Stimulated activated naive CD8-positive, alpha-beta T cell treated with anti-CD3 and anti-CD28 coated beads, Interleukin-15, amount 100 ng/mL, for 72 hours (primary cell): ENCODE results near the gene KHDRBS2.

Experiments
- ATAC-seq: fragments of 150-1000 bp; cut with Tn5 transposase; 2 replicates; pipeline ENCODE4 v1.10.0; 2021; ENCODE audit warnings: mild to moderate bottlenecking, moderate library complexity
- DNase-seq, 2 donors: peaks; one replicate each; pipeline ENCODE4 v3.0.0; 2021 to 2022
- H3K27ac Mint-ChIP-seq, 2 donors: one replicate each; pipeline ENCODE4 v1.8.0; 2022; ENCODE audit warnings: mild to moderate bottlenecking in 2 of 2, mixed read lengths in 2 of 2, moderate library complexity in 2 of 2
- H3K27me3 Mint-ChIP-seq: one replicate; pipeline ENCODE4 v1.8.0; 2022; ENCODE audit warnings: mixed read lengths
- H3K4me1 Mint-ChIP-seq: one replicate; pipeline ENCODE4 v1.8.0; 2022; ENCODE audit warnings: mild to moderate bottlenecking, mixed read lengths
- H3K4me3 Mint-ChIP-seq, 2 donors: one replicate each; pipeline ENCODE4 v1.8.0; 2022; ENCODE audit warnings: mild to moderate bottlenecking in 2 of 2, mixed read lengths in 2 of 2, moderate library complexity in 1 of 2
- H3K9me3 Mint-ChIP-seq, 2 donors: one replicate each; pipeline ENCODE4 v1.8.0; 2022; ENCODE audit warnings: mixed read lengths in 2 of 2

KHDRBS2 gene

GRCh38 chr6:61989616-61990015 is 296.4 kb downstream of the KHDRBS2 start:
- no peak for ATAC-seq
- no peak overlapping the region for H3K4me3 Mint-ChIP-seq
- H3K9me3 Mint-ChIP-seq, result peaks cover 2 to 8% of the 10 kb centered on the region in 2 donors
- no peaks in the 10 kb centered on the region for H3K27me3 Mint-ChIP-seq
- no peak overlapping the region for H3K27ac Mint-ChIP-seq
- H3K4me1 Mint-ChIP-seq, result no peaks in the 10 kb centered on the region
- DNase-seq, result no peak

DNA sequence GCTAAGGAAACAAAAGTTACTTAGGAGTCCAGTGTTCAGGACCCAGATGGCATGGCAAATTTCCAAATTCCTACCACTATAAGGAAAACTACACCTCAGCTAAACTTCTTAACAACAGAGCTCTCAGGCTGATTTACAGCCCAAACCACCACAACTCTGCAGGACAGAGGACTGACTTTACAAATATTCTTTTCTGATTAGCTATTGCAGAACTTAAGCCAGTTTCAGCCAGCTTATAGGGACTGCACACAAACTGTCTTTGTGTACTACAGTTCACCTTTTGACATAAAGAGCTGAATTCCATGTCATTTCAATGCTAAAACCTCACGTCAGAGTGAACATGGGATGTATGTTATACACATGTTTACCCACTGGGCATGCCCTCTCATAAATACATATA is 305.4 kb downstream of the KHDRBS2 start:
- Mint-ChIP-seq H3K4me1 (no peaks in the 10 kb centered on the region), H3K27me3 (no peaks in the 10 kb centered on the region), H3K4me3 (no peak overlapping the region), H3K27ac (no peak overlapping the region), H3K9me3 (peaks cover 0 to 2% of the 10 kb centered on the region in 2 donors)
- ATAC-seq (no peak), DNase-seq (no peak)

DNA sequence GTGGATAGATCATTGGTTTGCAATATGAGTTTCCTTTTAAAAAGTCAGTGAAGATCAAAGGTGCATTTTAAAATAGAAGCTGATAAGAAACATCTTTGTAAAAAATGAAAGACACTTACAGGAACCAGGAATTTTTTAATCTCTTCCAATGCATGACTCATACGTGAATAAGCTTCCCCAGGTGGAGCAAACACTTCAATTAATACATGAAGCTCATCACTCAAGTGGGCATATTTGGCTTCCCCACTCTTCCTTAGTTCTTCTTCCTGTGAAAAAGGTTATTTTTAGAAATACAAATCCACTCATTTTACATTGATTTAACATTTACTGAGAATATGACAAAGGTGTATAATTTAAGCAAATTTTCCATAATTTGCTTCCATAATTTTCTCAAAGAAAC is 308.1 kb downstream of the KHDRBS2 start:
- Mint-ChIP-seq H3K27me3 (no peaks in the 10 kb centered on the region), H3K9me3 (peaks cover 0 to 7% of the 10 kb centered on the region in 2 donors), H3K4me3 (no peak overlapping the region), H3K4me1 (no peaks in the 10 kb centered on the region), H3K27ac (no peak overlapping the region)
- DNase-seq, result no peak
- no peak for ATAC-seq

GRCh38 chr6:61977099-61977498 is 308.9 kb downstream of the KHDRBS2 start:
- Mint-ChIP-seq H3K4me1 (no peaks in the 10 kb centered on the region), H3K27ac (no peak overlapping the region), H3K9me3 (peaks cover 0 to 7% of the 10 kb centered on the region in 2 donors), H3K27me3 (no peaks in the 10 kb centered on the region), H3K4me3 (no peak overlapping the region)
- DNase-seq (no peak), ATAC-seq (no peak)

DNA sequence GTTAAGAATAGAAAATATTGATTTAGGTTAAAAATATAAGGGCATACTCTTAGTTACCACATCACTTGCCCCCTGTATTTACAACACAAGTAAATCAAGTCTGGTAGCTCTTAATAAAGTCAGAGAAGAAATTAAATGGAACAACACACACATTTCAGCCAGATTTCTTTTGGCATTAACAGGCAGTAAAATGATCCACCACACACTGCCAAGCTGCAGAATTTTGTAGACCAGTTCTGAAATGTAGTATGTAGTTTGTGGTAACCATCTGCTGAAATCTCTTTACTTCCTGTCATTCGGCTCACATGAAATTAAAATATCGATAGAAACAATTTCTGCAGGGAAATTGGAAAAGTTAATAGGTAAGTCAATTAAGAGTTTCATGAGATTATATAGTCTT is 326.8 kb downstream of the KHDRBS2 start:
- DNase-seq, result no peak
- no peak overlapping the region for H3K27ac Mint-ChIP-seq

GRCh38 chr6:61953851-61954250 is 332.2 kb downstream of the KHDRBS2 start:
- no peak overlapping the region for H3K4me3 Mint-ChIP-seq
- H3K27me3 Mint-ChIP-seq, result no peaks in the 10 kb centered on the region
- DNase-seq (no peak), ATAC-seq (no peak)
- no peak overlapping the region for H3K27ac Mint-ChIP-seq
- peaks cover 20 to 34% of the 10 kb centered on the region in 2 donors for H3K9me3 Mint-ChIP-seq
- H3K4me1 Mint-ChIP-seq, result no peaks in the 10 kb centered on the region

More for the DNA sequence above, 326.8 kb downstream of the KHDRBS2 start:
- Mint-ChIP-seq H3K4me1 (no peaks in the 10 kb centered on the region), H3K4me3 (no peak overlapping the region), H3K27me3 (no peaks in the 10 kb centered on the region), H3K9me3 (peaks cover 28 to 37% of the 10 kb centered on the region in 2 donors)
- ATAC-seq, result no peak

- no peak overlapping the region for H3K27ac Mint-ChIP-seq
- H3K4me3 Mint-ChIP-seq, result no peak overlapping the region
- DNase-seq, result no peak
- no peak for ATAC-seq
- no peaks in the 10 kb centered on the region for H3K27me3 Mint-ChIP-seq
- peaks cover 6 to 12% of the 10 kb centered on the region in 2 donors for H3K9me3 Mint-ChIP-seq
- H3K4me1 Mint-ChIP-seq, result no peaks in the 10 kb centered on the region
Observed at GRCh38 chr6:61951586-61951985, 334.4 kb downstream of the KHDRBS2 start.

- ATAC-seq (no peak), DNase-seq (no peak)
- H3K4me1 Mint-ChIP-seq, result no peaks in the 10 kb centered on the region
- H3K27me3 Mint-ChIP-seq, result no peaks in the 10 kb centered on the region
- H3K4me3 Mint-ChIP-seq, result no peak overlapping the region
- H3K9me3 Mint-ChIP-seq, result peaks cover 0 to 6% of the 10 kb centered on the region in 2 donors
- H3K27ac Mint-ChIP-seq, result no peak overlapping the region
Observed at GRCh38 chr6:61950811-61951210, 335.2 kb downstream of the KHDRBS2 start.

GRCh38 chr6:61949971-61950370 is 336.1 kb downstream of the KHDRBS2 start:
- ATAC-seq, result no peak
- DNase-seq, result no peak
- H3K9me3 Mint-ChIP-seq, result peaks cover 0 to 6% of the 10 kb centered on the region in 2 donors
- H3K4me1 Mint-ChIP-seq, result no peaks in the 10 kb centered on the region
- H3K27me3 Mint-ChIP-seq, result no peaks in the 10 kb centered on the region
- H3K27ac Mint-ChIP-seq, result no peak overlapping the region
- no peak overlapping the region for H3K4me3 Mint-ChIP-seq

DNA sequence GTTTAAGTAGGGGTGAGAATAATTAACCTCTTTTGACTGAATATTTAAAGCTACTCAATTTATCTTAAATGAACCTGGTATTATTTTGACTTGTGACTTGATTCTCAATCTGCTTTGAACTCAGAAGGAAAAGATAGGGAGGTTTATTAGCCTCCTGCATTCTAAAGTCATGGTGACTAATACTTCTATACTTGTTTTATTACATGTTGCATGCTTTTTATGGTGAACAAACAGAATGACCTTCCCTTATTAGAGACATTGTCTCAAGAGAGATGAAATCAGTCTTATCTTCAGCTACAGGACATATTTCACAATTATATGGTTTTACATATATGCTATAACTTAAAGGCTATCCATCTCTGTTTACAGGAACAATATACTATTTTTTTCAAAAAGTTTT is 336.9 kb downstream of the KHDRBS2 start:
- ATAC-seq (no peak), DNase-seq (no peak)
- Mint-ChIP-seq H3K9me3 (peaks cover 4 to 11% of the 10 kb centered on the region in 2 donors), H3K4me3 (no peak overlapping the region), H3K27ac (no peak overlapping the region), H3K4me1 (no peaks in the 10 kb centered on the region), H3K27me3 (no peaks in the 10 kb centered on the region)

- H3K27ac Mint-ChIP-seq, result no peak overlapping the region
- ATAC-seq, result no peak
- H3K4me1 Mint-ChIP-seq, result no peaks in the 10 kb centered on the region
- H3K4me3 Mint-ChIP-seq, result no peak overlapping the region
- no peaks in the 10 kb centered on the region for H3K27me3 Mint-ChIP-seq
- peaks cover 5 to 10% of the 10 kb centered on the region in 2 donors for H3K9me3 Mint-ChIP-seq
- no peak for DNase-seq
Observed at GRCh38 chr6:61947311-61947947, 338.6 kb downstream of the KHDRBS2 start.

GRCh38 chr6:61940919-61941318 is 345.1 kb downstream of the KHDRBS2 start:
- Mint-ChIP-seq H3K4me1 (no peaks in the 10 kb centered on the region), H3K27ac (no peak overlapping the region), H3K27me3 (no peaks in the 10 kb centered on the region), H3K4me3 (no peak overlapping the region), H3K9me3 (peaks cover 17 to 28% of the 10 kb centered on the region in 2 donors)
- DNase-seq (no peak), ATAC-seq (no peak)

DNA sequence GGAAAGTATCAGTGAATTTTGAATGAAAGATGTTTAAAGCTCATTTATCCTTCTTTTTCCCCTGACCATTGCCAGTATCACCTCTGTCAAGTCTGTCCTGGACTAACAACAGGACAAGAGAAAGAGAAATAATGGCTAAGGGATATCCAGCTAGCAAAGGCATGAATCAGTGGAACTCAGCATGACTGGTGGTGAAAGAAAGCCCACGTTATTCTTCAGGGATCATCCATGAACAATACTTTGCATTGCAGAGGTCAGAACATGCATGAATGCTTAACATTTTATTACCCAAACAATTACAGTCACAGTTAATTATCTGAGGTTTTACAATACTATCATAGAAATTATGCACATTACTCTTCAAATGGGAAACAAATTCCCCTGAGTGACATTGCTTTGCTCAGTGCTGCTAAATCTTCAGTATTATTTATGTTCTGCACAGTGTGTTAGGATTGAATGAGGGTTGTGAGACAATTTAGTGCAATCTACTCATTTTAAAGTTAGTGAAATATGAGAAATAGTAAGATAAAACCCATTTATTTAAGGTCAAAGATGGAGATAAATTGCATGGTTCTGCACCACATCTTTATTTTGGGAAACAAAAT is 350.7 kb downstream of the KHDRBS2 start:
- Mint-ChIP-seq H3K4me3 (no peak overlapping the region), H3K27ac (no peak overlapping the region), H3K9me3 (peaks cover 5 to 24% of the 10 kb centered on the region in 2 donors), H3K4me1 (no peaks in the 10 kb centered on the region), H3K27me3 (no peaks in the 10 kb centered on the region)
- ATAC-seq (no peak), DNase-seq (no peak)

DNA sequence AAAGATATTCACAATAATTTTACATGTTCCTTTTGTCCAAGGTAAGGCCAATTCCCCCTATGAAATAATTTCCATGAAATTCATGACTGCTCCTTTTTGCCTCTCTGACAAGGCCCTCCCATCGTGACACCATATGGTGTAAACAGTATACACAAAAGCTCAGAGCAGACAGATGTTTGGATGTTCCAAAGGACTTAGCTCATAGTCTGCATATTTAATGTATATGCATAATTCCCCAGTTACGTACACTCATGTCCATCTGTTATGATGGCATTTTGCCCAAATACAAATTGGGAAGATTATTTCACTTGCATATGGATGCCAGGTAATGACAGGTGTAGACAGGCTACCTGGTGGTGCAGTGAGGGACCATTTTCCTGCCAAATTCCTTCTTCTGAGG is 376.5 kb downstream of the KHDRBS2 start:
- DNase-seq (no peak), ATAC-seq (no peak)
- Mint-ChIP-seq H3K27ac (no peak overlapping the region), H3K9me3 (peaks cover 5 to 14% of the 10 kb centered on the region in 2 donors), H3K4me3 (no peak overlapping the region), H3K4me1 (no peaks in the 10 kb centered on the region), H3K27me3 (no peaks in the 10 kb centered on the region)

- Mint-ChIP-seq H3K9me3 (peaks cover 9 to 12% of the 10 kb centered on the region in 2 donors), H3K27ac (no peak overlapping the region), H3K27me3 (no peaks in the 10 kb centered on the region), H3K4me1 (no peaks in the 10 kb centered on the region), H3K4me3 (no peak overlapping the region)
- no peak for DNase-seq
- ATAC-seq, result no peak
Observed at GRCh38 chr6:61901748-61902147, 384.3 kb downstream of the KHDRBS2 start.

DNA sequence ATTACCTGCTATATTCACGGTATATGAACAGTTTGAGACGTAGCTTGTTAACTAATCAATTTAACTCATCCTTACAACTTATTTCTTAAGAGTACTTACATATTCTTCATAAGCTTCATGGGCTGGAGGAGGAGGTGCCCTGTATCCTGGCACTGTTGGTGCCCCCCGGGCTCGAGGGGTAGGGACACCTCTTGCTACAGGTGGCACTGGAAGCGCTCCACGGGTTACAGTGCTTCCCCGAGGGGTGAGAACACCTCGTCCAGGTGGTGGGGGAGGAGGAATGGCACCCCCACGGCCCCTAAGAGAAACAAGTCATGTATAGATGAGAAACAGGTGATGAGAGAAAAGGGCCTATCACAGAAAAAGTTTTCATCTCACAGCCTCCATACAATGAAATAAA is 391.5 kb downstream of the KHDRBS2 start:
- no peak for ATAC-seq

DNA sequence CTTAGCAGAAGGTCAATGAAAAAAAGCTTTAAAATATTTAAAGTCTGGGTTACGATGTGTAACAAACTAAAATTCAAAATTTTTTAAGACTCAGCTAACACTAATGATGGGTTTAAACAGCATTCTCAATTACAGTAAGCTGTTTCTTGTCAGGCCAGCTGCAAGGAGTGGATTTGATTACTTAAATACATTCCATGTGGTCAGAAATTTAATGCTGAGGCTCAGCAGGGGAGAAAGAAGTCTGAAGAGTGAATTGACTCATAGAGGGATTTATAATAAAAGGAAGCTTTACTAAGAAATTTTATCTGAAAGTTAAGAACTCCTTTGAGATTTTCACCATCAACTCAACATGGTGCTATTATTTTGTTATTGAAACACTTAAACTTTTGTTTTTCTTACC is 398.6 kb downstream of the KHDRBS2 start:
- DNase-seq (no peak), ATAC-seq (no peak)
- Mint-ChIP-seq H3K4me3 (no peak overlapping the region), H3K9me3 (peaks cover 10 to 19% of the 10 kb centered on the region in 2 donors), H3K4me1 (no peaks in the 10 kb centered on the region), H3K27me3 (no peaks in the 10 kb centered on the region), H3K27ac (no peak overlapping the region)

More for the DNA sequence above, 391.5 kb downstream of the KHDRBS2 start:
- H3K27me3 Mint-ChIP-seq, result no peaks in the 10 kb centered on the region
- H3K4me3 Mint-ChIP-seq, result no peak overlapping the region
- peaks cover 14 to 19% of the 10 kb centered on the region in 2 donors for H3K9me3 Mint-ChIP-seq
- H3K27ac Mint-ChIP-seq, result no peak overlapping the region
- no peak for DNase-seq
- no peaks in the 10 kb centered on the region for H3K4me1 Mint-ChIP-seq
